Measurements from ENCODE around the gene DHRS3. TPM values are rescaled to one million over a fixed set of nuclear protein-coding genes. Genes with fewer than 3 reads are reported as not detected.

DHRS3 gene
- total RNA-seq, 5 donors from 2014 or later (not counting 1 experiment from before 2014, with no cell fraction given): 56.4 to 107 (median 90.8) TPM

DNA sequence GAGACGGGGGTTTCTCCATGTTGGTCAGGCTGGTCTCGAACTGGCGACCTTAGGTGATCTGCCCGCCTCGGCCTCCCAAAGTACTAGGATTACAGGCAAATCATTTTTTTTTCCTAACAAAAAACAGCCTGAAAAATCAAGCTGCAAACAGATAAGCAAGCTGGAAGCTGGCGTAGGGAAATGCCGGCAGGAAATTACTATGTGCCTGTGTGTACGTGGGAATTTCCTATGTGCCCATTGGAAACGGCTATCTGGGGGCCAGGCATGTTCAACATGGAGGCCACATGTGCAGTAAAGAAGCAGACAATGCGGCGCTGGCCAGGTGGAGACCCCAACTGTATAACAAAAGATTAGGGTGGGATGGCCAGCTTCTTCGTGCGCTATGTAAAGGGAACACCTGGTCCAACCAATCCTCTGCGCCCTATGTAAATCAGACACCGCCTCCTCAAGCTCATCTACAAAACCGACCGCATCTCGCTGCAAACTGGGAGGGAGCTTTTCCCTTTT lies 16.7 kb upstream of the DHRS3 start:
- Histone ChIP-seq H3K9me3 (no peaks in the 10 kb centered on the region), H3K27ac (ENCODE audit: low read length) (no peak overlapping the region), H3K4me3 (ENCODE audit: control insufficient read depth in 1 of 2, extremely low read depth in 1 of 2, low read length in 1 of 2) (no peak overlapping the region), H3K36me3 (ENCODE audit: control insufficient read depth in 2 of 2, extremely low read depth in 1 of 2, insufficient read depth in 1 of 2, low read length in 1 of 2) (no peaks in the 10 kb centered on the region), H3K4me1 (ENCODE audit: control insufficient read depth in 1 of 2, extremely low read depth in 1 of 2, insufficient read depth in 2 of 2, low read length in 2 of 2) (peaks cover 0 to 6% of the 10 kb centered on the region in 2 experiments), H3K27me3 (replicated peaks in 1 of 2; ENCODE audit: control insufficient read depth in 2 of 2, extremely low read depth in 1 of 2, insufficient read depth in 2 of 2, low read length in 1 of 2) (peaks cover 0 to 57% of the 10 kb centered on the region in 2 experiments)
- CTCF ChIA-PET: interaction anchor here in 1 of 2 donors (0.6 kb wide), 1 partner anchor 289 kb away, joined by 9 read pairs; no protein-coding TSS in a partner anchor
- WGBS (ENCODE audit: insufficient coverage): 89% methylated on average over 7 of the region's 18 CpGs
- peaks cover 4 to 11% (median 7%) of the 10 kb centered on the region in 3 donors for H3K4me1 Mint-ChIP-seq
- H3K9me3 Mint-ChIP-seq: peaks cover 0 to 6% (median under 1%) of the 10 kb centered on the region in 3 donors
- H3K27me3 Mint-ChIP-seq: peaks cover 5 to 9% of the 10 kb centered on the region in 2 donors
- ATAC-seq (replicated peaks in 1 of 4) (no peak), DNase-seq (no peak)
- POLR2A ChIA-PET: interaction anchor here in 1 of 2 donors (0.5 kb wide), 1 partner anchor 242 kb away, joined by 3 read pairs; no protein-coding TSS in a partner anchor
- H3K36me3 Mint-ChIP-seq: no peaks in the 10 kb centered on the region
- H3K27ac Mint-ChIP-seq: no peak overlapping the region
- H3K4me3 Mint-ChIP-seq: no peak overlapping the region

DNA sequence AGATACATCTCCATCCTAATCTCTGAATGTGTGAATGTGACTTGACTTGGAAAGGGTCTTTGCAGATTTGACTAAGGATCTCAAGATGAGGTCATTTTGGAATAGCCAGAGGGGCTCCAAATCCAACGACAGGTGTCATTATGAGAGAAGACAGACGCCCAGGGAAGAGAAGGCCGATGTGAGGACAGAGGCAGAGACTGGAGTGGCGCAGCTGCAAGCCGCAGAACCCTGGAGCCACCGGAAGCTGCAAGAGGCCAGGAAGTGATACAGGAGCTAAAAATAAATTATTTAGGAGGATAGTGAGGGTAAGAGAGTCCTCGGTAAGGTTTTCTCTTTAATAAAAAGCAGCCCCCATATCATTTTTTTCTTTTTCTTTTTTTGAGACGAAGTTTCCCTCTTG lies 16.1 kb upstream of the DHRS3 start:
- H3K4me3 Mint-ChIP-seq: no peak overlapping the region
- H3K36me3 Mint-ChIP-seq: no peaks in the 10 kb centered on the region
- peaks cover 5 to 9% of the 10 kb centered on the region in 2 donors for H3K27me3 Mint-ChIP-seq
- POLR2A ChIA-PET: no interaction called here
- ATAC-seq (replicated peaks in 1 of 4): no peak
- peaks cover 4 to 11% (median 7%) of the 10 kb centered on the region in 3 donors for H3K4me1 Mint-ChIP-seq
- WGBS (ENCODE audit: insufficient coverage): 71% methylated on average over 5 of the region's 8 CpGs
- DNase-seq: no peak
- Histone ChIP-seq H3K27me3 (replicated peaks in 1 of 2; ENCODE audit: control insufficient read depth in 2 of 2, extremely low read depth in 1 of 2, insufficient read depth in 2 of 2, low read length in 1 of 2) (peaks cover 0 to 61% of the 10 kb centered on the region in 2 experiments), H3K36me3 (ENCODE audit: control insufficient read depth in 2 of 2, extremely low read depth in 1 of 2, insufficient read depth in 1 of 2, low read length in 1 of 2) (no peaks in the 10 kb centered on the region), H3K4me1 (ENCODE audit: control insufficient read depth in 1 of 2, extremely low read depth in 1 of 2, insufficient read depth in 2 of 2, low read length in 2 of 2) (peaks cover 0 to 6% of the 10 kb centered on the region in 2 experiments), H3K4me3 (ENCODE audit: control insufficient read depth in 1 of 2, extremely low read depth in 1 of 2, low read length in 1 of 2) (no peak overlapping the region), H3K9me3 (no peaks in the 10 kb centered on the region), H3K27ac (ENCODE audit: low read length) (no peak overlapping the region)
- no peak overlapping the region for H3K27ac Mint-ChIP-seq
- H3K9me3 Mint-ChIP-seq: peaks cover 0 to under 1% (median 0%) of the 10 kb centered on the region in 3 donors
- CTCF ChIA-PET: interaction anchor here in 1 of 2 donors (0.6 to 0.7 kb wide), 2 partner anchors 223 to 288 kb away, joined by 5 to 9 read pairs; no protein-coding TSS in a partner anchor

DNA sequence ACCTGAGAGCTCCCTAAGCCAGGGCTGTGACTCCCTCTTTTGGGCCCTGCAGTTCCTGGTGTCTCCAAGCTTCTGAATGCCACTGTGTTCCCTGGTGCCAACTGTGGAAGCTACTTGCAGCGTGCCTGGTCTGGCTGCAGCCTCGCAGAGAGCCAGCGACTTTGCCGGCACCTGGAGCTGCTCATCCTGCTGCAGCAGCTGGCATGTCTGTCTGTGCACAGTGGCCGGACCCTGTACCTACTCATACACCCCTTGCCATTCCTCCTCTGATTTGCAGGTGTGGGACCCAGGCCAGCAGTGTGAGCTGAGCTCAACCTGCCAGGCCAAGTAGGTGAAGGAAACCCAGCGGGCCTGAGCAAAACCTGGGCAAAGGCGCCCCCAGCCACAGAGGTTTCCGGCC lies 13.6 kb upstream of the DHRS3 start:
- no peak overlapping the region for H3K27ac ChIP-seq (ENCODE audit: low read length)
- Mint-ChIP-seq H3K27me3 (peaks cover 5 to 9% of the 10 kb centered on the region in 2 donors), H3K9me3 (no peaks in the 10 kb centered on the region), H3K4me1 (peaks cover 13 to 20% (median 15%) of the 10 kb centered on the region in 3 donors), H3K4me3 (no peak overlapping the region), H3K36me3 (no peaks in the 10 kb centered on the region), H3K27ac (no peak overlapping the region)
- ChIA-PET CTCF (no interaction called here), POLR2A (interaction anchor here in 1 of 2 donors (0.7 kb wide), 1 partner anchor 1386 kb away, joined by 13 read pairs; no protein-coding TSS in a partner anchor)
- ATAC-seq (replicated peaks in 1 of 4) (no peak), DNase-seq (no peak)
- no peaks in the 10 kb centered on the region for H3K36me3 ChIP-seq (ENCODE audit: control insufficient read depth in 2 of 2, extremely low read depth in 1 of 2, insufficient read depth in 1 of 2, low read length in 1 of 2)
- no peaks in the 10 kb centered on the region for H3K9me3 ChIP-seq
- peaks cover 0 to 46% of the 10 kb centered on the region in 2 experiments for H3K27me3 ChIP-seq (replicated peaks in 1 of 2; ENCODE audit: control insufficient read depth in 2 of 2, extremely low read depth in 1 of 2, insufficient read depth in 2 of 2, low read length in 1 of 2)
- 94% methylated on average over 6 of the region's 8 CpGs for WGBS (ENCODE audit: insufficient coverage)
- no peak overlapping the region for H3K4me3 ChIP-seq (ENCODE audit: control insufficient read depth in 1 of 2, extremely low read depth in 1 of 2, low read length in 1 of 2)
- H3K4me1 ChIP-seq (ENCODE audit: control insufficient read depth in 1 of 2, extremely low read depth in 1 of 2, insufficient read depth in 2 of 2, low read length in 2 of 2): peaks cover 3 to 6% of the 10 kb centered on the region in 2 experiments

DNA sequence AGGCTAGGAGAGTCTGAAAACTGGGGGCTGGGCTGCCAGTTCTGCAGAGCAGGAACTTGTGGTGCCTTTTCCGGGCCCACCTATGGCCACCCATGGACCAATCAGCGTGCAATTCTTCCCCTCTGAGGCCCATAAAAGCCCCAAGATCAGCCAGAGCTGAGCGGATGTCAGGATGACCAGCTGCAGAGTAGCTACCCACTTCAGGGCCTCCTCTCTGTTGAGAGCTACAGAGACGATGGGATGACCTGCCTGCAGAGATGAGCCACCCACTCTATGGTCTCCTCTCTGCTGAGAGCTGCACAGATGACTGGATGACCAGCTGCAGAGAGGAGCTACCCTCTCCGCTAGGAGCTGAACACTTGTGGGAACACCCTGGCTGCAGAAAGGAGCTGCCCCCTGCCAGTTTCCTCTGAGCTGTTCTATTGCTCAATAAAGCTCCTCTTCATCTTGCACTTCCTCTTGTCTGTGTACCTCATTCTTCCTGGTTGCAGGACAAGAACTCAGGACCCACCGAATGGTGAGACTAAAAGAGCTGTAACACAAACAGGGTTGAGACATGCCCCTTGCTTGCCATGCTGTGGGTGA lies 13.0 kb upstream of the DHRS3 start:
- Mint-ChIP-seq H3K4me3 (no peak overlapping the region), H3K27ac (no peak overlapping the region), H3K9me3 (no peaks in the 10 kb centered on the region), H3K36me3 (no peaks in the 10 kb centered on the region), H3K27me3 (peaks cover 5 to 9% of the 10 kb centered on the region in 2 donors), H3K4me1 (peaks cover 13 to 20% (median 16%) of the 10 kb centered on the region in 3 donors)
- ChIA-PET CTCF (no interaction called here), POLR2A (no interaction called here)
- Histone ChIP-seq H3K4me3 (ENCODE audit: control insufficient read depth in 1 of 2, extremely low read depth in 1 of 2, low read length in 1 of 2) (no peak overlapping the region), H3K9me3 (no peaks in the 10 kb centered on the region), H3K27ac (ENCODE audit: low read length) (no peak overlapping the region), H3K27me3 (replicated peaks in 1 of 2; ENCODE audit: control insufficient read depth in 2 of 2, extremely low read depth in 1 of 2, insufficient read depth in 2 of 2, low read length in 1 of 2) (peaks cover 0 to 45% of the 10 kb centered on the region in 2 experiments), H3K36me3 (ENCODE audit: control insufficient read depth in 2 of 2, extremely low read depth in 1 of 2, insufficient read depth in 1 of 2, low read length in 1 of 2) (no peaks in the 10 kb centered on the region), H3K4me1 (ENCODE audit: control insufficient read depth in 1 of 2, extremely low read depth in 1 of 2, insufficient read depth in 2 of 2, low read length in 2 of 2) (peaks cover 3 to 6% of the 10 kb centered on the region in 2 experiments)
- ATAC-seq (replicated peaks in 1 of 4) (no peak), DNase-seq (no peak)
- WGBS (ENCODE audit: insufficient coverage): 86% methylated on average over 6 of the region's 6 CpGs

DNA sequence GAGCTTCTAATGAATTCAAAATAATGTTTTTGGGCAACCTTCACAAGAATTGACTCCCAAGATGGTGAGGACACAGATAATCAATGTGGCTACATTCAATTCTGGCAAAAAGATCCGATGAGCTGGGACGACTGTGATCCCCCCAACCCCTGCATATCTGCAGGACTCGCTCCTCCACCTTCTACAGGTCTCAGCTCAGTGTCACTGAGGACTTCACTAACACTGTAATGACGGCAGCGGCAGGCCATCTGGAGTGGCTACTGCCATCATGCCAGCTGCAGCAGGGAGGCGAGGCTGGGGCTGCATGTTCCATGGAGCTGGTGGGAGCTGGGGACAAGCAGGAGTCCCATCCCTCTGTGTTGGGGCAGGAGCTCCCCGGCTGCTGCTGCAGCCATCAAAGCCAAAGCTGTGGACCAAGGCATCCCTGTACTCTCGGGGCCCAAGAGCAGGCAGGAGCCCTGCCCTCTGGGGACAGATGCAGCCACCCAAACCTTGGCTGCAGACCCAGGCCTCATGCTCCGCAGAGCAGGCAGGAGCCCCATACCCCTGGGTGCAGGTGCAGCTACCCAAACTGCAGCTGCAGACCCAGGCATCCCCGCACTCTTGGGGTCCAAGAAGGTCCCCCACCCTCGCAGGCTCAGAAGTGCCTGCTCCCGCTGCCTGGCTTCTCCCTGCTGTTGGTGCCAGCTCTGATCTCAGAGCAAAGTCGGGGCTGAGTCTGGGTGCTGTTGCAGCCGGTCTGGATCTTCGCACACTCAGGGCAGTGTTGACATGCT lies 12.2 kb upstream of the DHRS3 start:
- ChIA-PET POLR2A (no interaction called here), CTCF (interaction anchor here in 1 of 2 donors (0.7 kb wide), 1 partner anchor 370 kb away, joined by 3 read pairs; no protein-coding TSS in a partner anchor)

DNA sequence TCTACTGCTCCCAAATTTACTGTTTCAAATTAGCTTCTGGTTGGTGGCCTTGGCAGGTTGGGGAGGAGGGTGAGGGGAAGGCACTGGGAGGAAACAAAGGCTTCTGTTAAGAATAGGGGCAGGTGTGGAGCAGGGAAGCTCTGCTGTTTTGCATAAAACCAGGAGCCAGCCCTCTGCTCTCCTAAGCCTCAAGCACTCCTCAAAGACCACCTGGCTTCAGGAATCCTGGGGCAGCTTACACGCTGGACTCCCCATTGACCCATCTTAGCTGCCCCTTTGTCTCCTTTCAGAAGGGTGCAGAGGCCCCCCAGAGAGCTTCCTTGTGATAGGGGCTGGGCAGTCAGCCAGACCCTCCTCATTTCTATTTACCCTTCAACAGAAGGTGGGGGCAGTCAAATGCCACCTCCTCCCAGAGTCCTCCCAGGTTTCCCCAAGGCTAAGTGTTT lies 11.5 kb upstream of the DHRS3 start:
- H3K4me1 Mint-ChIP-seq: peaks cover 12 to 16% (median 16%) of the 10 kb centered on the region in 3 donors
- no peaks in the 10 kb centered on the region for H3K36me3 ChIP-seq (ENCODE audit: control insufficient read depth in 2 of 2, extremely low read depth in 1 of 2, insufficient read depth in 1 of 2, low read length in 1 of 2)
- DNase-seq (no peak), ATAC-seq (replicated peaks in 1 of 4) (no peak)
- H3K27ac Mint-ChIP-seq: no peak overlapping the region
- no peak overlapping the region for H3K4me3 Mint-ChIP-seq
- 80% methylated on average over 1 of the region's 1 CpG for WGBS (ENCODE audit: insufficient coverage)
- H3K4me3 ChIP-seq (ENCODE audit: control insufficient read depth in 1 of 2, extremely low read depth in 1 of 2, low read length in 1 of 2): no peak overlapping the region
- H3K27me3 ChIP-seq (replicated peaks in 1 of 2; ENCODE audit: control insufficient read depth in 2 of 2, extremely low read depth in 1 of 2, insufficient read depth in 2 of 2, low read length in 1 of 2): peaks cover 0 to 35% of the 10 kb centered on the region in 2 experiments
- no peak overlapping the region for H3K27ac ChIP-seq (ENCODE audit: low read length)
- H3K27me3 Mint-ChIP-seq: peaks cover 4 to 5% of the 10 kb centered on the region in 2 donors
- CTCF ChIA-PET: no interaction called here
- POLR2A ChIA-PET: no interaction called here
- H3K4me1 ChIP-seq (ENCODE audit: control insufficient read depth in 1 of 2, extremely low read depth in 1 of 2, insufficient read depth in 2 of 2, low read length in 2 of 2): peaks cover 3 to 6% of the 10 kb centered on the region in 2 experiments
- no peaks in the 10 kb centered on the region for H3K9me3 ChIP-seq
- H3K9me3 Mint-ChIP-seq: no peaks in the 10 kb centered on the region
- no peaks in the 10 kb centered on the region for H3K36me3 Mint-ChIP-seq

More for the DNA sequence above, 12.2 kb upstream of the DHRS3 start:
- 89% methylated on average over 13 of the region's 15 CpGs for WGBS (ENCODE audit: insufficient coverage)
- Mint-ChIP-seq H3K4me3 (no peak overlapping the region), H3K36me3 (no peaks in the 10 kb centered on the region), H3K27ac (no peak overlapping the region), H3K27me3 (peaks cover 5 to 6% of the 10 kb centered on the region in 2 donors), H3K4me1 (peaks cover 13 to 18% (median 16%) of the 10 kb centered on the region in 3 donors), H3K9me3 (no peaks in the 10 kb centered on the region)
- Histone ChIP-seq H3K27ac (ENCODE audit: low read length) (no peak overlapping the region), H3K4me1 (ENCODE audit: control insufficient read depth in 1 of 2, extremely low read depth in 1 of 2, insufficient read depth in 2 of 2, low read length in 2 of 2) (peaks cover 3 to 6% of the 10 kb centered on the region in 2 experiments), H3K36me3 (ENCODE audit: control insufficient read depth in 2 of 2, extremely low read depth in 1 of 2, insufficient read depth in 1 of 2, low read length in 1 of 2) (no peaks in the 10 kb centered on the region), H3K9me3 (no peaks in the 10 kb centered on the region), H3K4me3 (ENCODE audit: control insufficient read depth in 1 of 2, extremely low read depth in 1 of 2, low read length in 1 of 2) (no peak overlapping the region), H3K27me3 (replicated peaks in 1 of 2; ENCODE audit: control insufficient read depth in 2 of 2, extremely low read depth in 1 of 2, insufficient read depth in 2 of 2, low read length in 1 of 2) (peaks cover 0 to 41% of the 10 kb centered on the region in 2 experiments)
- DNase-seq (no peak), ATAC-seq (replicated peaks in 1 of 4) (no peak)

All from T-cell (primary cell).